Left renal cortex interstitium (tissue), 4 donors: ENCODE results near the gene SLFN13. TPM values are rescaled to one million over a fixed set of nuclear protein-coding genes. Genes with fewer than 3 reads are reported as not detected.
"Not testable (repeated sequence)": the region's sequence is repeated elsewhere in the genome, so short reads cannot be mapped to it uniquely, and the experiment has no call there.

Experiments used
- DNase-seq, 4 donors: peaks; one replicate each; pipeline ENCODE4 v3.0.0-alpha.2; 2013; ENCODE audit warnings: low read depth in 4 of 4, low spot score in 2 of 4, missing footprints in 1 of 4
- polyA plus RNA-seq, 4 donors: library from polyadenylated mRNA; unstranded; fragments of 120-200 nt; gene quantifications; one replicate each; pipeline ENCODE4 v1.2.1, GENCODE V29; 2013; ENCODE audit not compliant: insufficient read length in 4 of 4

Gene SLFN13
- 10 to 100 TPM; 16.4 to 43.2 (median 26.4) TPM for polyA plus RNA-seq

GRCh38 chr17:35448214-35448898 lies at the start of gene SLFN13:
Gene SLFN13 (minus strand): TSS chr17:35448766. CDS start chr17:35445680, 3,086 bp downstream.
- peak in 2 of 4 donors; percentile 45 to 68 for DNase-seq

- no peak for DNase-seq
Observed at GRCh38 chr17:35496451-35497290, 48.1 kb upstream of the SLFN13 start.

- DNase-seq, result no peak
Observed at GRCh38 chr17:35493040-35493439, 44.5 kb upstream of the SLFN13 start.

- no peak for DNase-seq
Observed at GRCh38 chr17:35491417-35491816, 42.9 kb upstream of the SLFN13 start.

- DNase-seq, result no peak
Observed at GRCh38 chr17:35489944-35490343, 41.4 kb upstream of the SLFN13 start.

GRCh38 chr17:35488991-35489390 lies 40.4 kb upstream of the SLFN13 start:
- no peak for DNase-seq

GRCh38 chr17:35486920-35487732 lies 38.6 kb upstream of the SLFN13 start:
- peak in 1 of 4 donors; percentile 48 for DNase-seq

- DNase-seq, result no peak
Observed at GRCh38 chr17:35479271-35479670, 30.7 kb upstream of the SLFN13 start.

- no peak for DNase-seq
Observed at GRCh38 chr17:35477248-35477647, 28.7 kb upstream of the SLFN13 start.

GRCh38 chr17:35476283-35476820 lies 27.8 kb upstream of the SLFN13 start:
- no peak for DNase-seq

- DNase-seq, result no peak
Observed at GRCh38 chr17:35468475-35468874, 19.9 kb upstream of the SLFN13 start.

GRCh38 chr17:35467824-35468223 lies 19.3 kb upstream of the SLFN13 start:
- no peak for DNase-seq

GRCh38 chr17:35460354-35460851 lies 11.8 kb upstream of the SLFN13 start:
- DNase-seq, result no peak

GRCh38 chr17:35454035-35454434 lies 5.5 kb upstream of the SLFN13 start:
- not testable (repeated sequence) for DNase-seq

GRCh38 chr17:35453171-35453570 lies 4.6 kb upstream of the SLFN13 start:
- DNase-seq, result no peak

- no peak for DNase-seq
Observed at GRCh38 chr17:35449371-35449931, 885 bp upstream of the SLFN13 start.

- no peak for DNase-seq
Observed at GRCh38 chr17:35448899-35449227, 297 bp upstream of the SLFN13 start.

- no peak for DNase-seq
Observed at GRCh38 chr17:35447499-35447898, 1.1 kb downstream of the SLFN13 start.

GRCh38 chr17:35438433-35438832 lies 10.1 kb downstream of the SLFN13 start:
- DNase-seq, result no peak
